Measurements from ENCODE around the gene SUPT6H. TPM values are rescaled to one million over a fixed set of nuclear protein-coding genes. Genes with fewer than 3 reads are reported as not detected.

The SUPT6H gene
- total RNA-seq, 5 donors from 2014 or later (not counting 1 experiment from before 2014, with no cell fraction given) = 89.2 to 129 (median 95.7) TPM

- DNase-seq = no peak
- no peak for ATAC-seq (replicated peaks in 1 of 4)
- CTCF ChIA-PET = no interaction called here
- peaks cover 0 to 6% (median 0%) of the 10 kb centered on the region in 3 donors for H3K4me1 Mint-ChIP-seq
- H3K36me3 Mint-ChIP-seq = peaks cover 54% of the 10 kb centered on the region
- no peak overlapping the region for H3K27ac Mint-ChIP-seq
- POLR2A ChIA-PET = no interaction called here
- no peak overlapping the region for H3K4me3 Mint-ChIP-seq
- Histone ChIP-seq H3K27ac (ENCODE audit: low read length) (no peak overlapping the region), H3K36me3 (ENCODE audit: control insufficient read depth in 2 of 2, extremely low read depth in 1 of 2, insufficient read depth in 1 of 2, low read length in 1 of 2) (peaks cover 22 to 76% of the 10 kb centered on the region in 2 donors), H3K4me3 (ENCODE audit: control insufficient read depth in 1 of 2, extremely low read depth in 1 of 2, low read length in 1 of 2) (no peak overlapping the region), H3K27me3 (replicated peaks in 1 of 2; ENCODE audit: control insufficient read depth in 2 of 2, extremely low read depth in 1 of 2, insufficient read depth in 2 of 2, low read length in 1 of 2) (no peaks in the 10 kb centered on the region), H3K4me1 (ENCODE audit: control insufficient read depth in 1 of 2, extremely low read depth in 1 of 2, insufficient read depth in 2 of 2, low read length in 2 of 2) (no peaks in the 10 kb centered on the region), H3K9me3 (no peaks in the 10 kb centered on the region)
- WGBS (ENCODE audit: insufficient coverage) = 100% methylated on average over 1 of the region's 4 CpGs
- no peaks in the 10 kb centered on the region for H3K27me3 Mint-ChIP-seq
- H3K9me3 Mint-ChIP-seq = no peaks in the 10 kb centered on the region
Observed at GRCh38 chr17:28626818-28627217, 35.2 kb upstream of the SUPT6H start.

DNA sequence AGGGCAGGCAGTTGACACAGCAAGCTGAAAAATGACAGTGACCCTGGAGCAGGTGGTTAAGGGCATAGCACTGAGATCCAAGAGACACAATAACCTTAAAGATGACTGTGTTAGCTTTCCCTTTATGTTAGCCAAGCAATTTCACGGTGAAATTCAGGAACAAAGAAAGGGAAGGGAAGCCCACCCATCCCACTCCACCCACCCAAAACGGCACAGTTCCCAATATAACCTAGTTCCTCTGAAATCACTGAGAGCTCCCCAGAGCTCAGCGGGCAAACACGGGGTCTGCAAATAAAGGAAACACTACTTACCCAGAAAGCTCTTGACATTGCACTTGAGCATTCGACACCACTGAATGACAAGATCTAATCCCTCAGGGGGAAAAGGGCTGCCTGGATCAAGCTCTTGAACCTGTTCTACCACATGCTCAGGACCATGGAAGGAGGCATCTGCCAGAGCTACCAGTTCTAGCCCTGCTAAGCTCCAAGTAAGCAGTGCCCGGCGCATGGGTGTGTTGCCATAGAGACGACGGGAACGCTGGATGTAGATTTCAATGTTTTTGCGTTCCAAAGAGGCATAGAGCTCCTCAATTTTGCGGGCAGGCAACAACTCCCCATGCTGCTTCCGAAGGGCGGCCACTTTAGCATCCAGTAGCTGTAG, 27.7 kb upstream of the SUPT6H start:
- Mint-ChIP-seq H3K4me1 (peaks cover 14 to 35% (median 23%) of the 10 kb centered on the region in 3 donors), H3K27ac (no peak overlapping the region), H3K27me3 (no peaks in the 10 kb centered on the region), H3K9me3 (no peaks in the 10 kb centered on the region), H3K36me3 (peaks cover 80% of the 10 kb centered on the region), H3K4me3 (no peak overlapping the region)
- H3K27ac ChIP-seq (ENCODE audit: low read length) = no peak overlapping the region
- no peaks in the 10 kb centered on the region for H3K9me3 ChIP-seq
- H3K4me1 ChIP-seq (ENCODE audit: control insufficient read depth in 1 of 2, extremely low read depth in 1 of 2, insufficient read depth in 2 of 2, low read length in 2 of 2) = peaks cover 0 to 6% of the 10 kb centered on the region in 2 experiments
- no peak overlapping the region for H3K4me3 ChIP-seq (ENCODE audit: control insufficient read depth in 1 of 2, extremely low read depth in 1 of 2, low read length in 1 of 2)
- ChIA-PET POLR2A (no interaction called here), CTCF (interaction anchor here in 1 of 2 donors (0.6 kb wide), 2 partner anchors 13 to 33 kb away, joined by 3 to 5 read pairs; no protein-coding TSS in a partner anchor)
- H3K36me3 ChIP-seq (ENCODE audit: control insufficient read depth in 2 of 2, extremely low read depth in 1 of 2, insufficient read depth in 1 of 2, low read length in 1 of 2) = peaks cover 39 to 95% of the 10 kb centered on the region in 2 donors
- DNase-seq = no peak
- 96% methylated on average over 13 of the region's 14 CpGs for WGBS (ENCODE audit: insufficient coverage)
- H3K27me3 ChIP-seq (replicated peaks in 1 of 2; ENCODE audit: control insufficient read depth in 2 of 2, extremely low read depth in 1 of 2, insufficient read depth in 2 of 2, low read length in 1 of 2) = no peaks in the 10 kb centered on the region
- ATAC-seq (replicated peaks in 1 of 4) = no peak

DNA sequence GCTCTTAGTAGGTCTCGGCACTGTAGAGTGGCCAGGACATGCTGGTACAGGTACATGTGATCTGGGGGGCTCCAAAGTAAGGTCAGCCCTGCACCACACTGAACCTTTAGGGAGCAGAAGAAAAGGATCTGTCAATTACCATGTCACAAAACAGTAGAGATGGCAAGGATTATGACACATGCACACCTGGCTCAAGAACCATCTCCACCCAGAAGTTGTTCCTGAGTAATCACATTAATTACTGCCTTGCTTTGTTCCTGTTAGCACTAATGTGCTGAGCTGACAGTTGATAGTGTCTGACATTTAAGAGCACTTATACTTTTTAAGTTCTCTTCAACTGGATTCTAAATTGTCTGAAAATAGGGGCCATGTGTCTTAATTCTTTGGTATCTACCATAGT, 26.5 kb upstream of the SUPT6H start:
- H3K9me3 ChIP-seq = no peaks in the 10 kb centered on the region
- H3K27me3 ChIP-seq (replicated peaks in 1 of 2; ENCODE audit: control insufficient read depth in 2 of 2, extremely low read depth in 1 of 2, insufficient read depth in 2 of 2, low read length in 1 of 2) = no peaks in the 10 kb centered on the region
- CTCF ChIA-PET = interaction anchor here in 1 of 2 donors (0.6 kb wide), 1 partner anchor 132 kb away, joined by 4 read pairs; no protein-coding TSS in a partner anchor
- H3K4me1 ChIP-seq (ENCODE audit: control insufficient read depth in 1 of 2, extremely low read depth in 1 of 2, insufficient read depth in 2 of 2, low read length in 2 of 2) = peaks cover 0 to 6% of the 10 kb centered on the region in 2 experiments
- Mint-ChIP-seq H3K9me3 (no peaks in the 10 kb centered on the region), H3K4me3 (no peak overlapping the region), H3K36me3 (peaks cover 89% of the 10 kb centered on the region), H3K4me1 (peaks cover 17 to 35% (median 25%) of the 10 kb centered on the region in 3 donors), H3K27me3 (no peaks in the 10 kb centered on the region), H3K27ac (no peak overlapping the region)
- no peak for ATAC-seq (replicated peaks in 1 of 4)
- no CpG with 5 or more reads among the region's 1 CpG for WGBS (ENCODE audit: insufficient coverage)
- H3K27ac ChIP-seq (ENCODE audit: low read length) = no peak overlapping the region
- H3K4me3 ChIP-seq (ENCODE audit: control insufficient read depth in 1 of 2, extremely low read depth in 1 of 2, low read length in 1 of 2) = no peak overlapping the region
- peaks cover 34 to 98% of the 10 kb centered on the region in 2 donors for H3K36me3 ChIP-seq (ENCODE audit: control insufficient read depth in 2 of 2, extremely low read depth in 1 of 2, insufficient read depth in 1 of 2, low read length in 1 of 2)
- POLR2A ChIA-PET = interaction anchor here in 1 of 2 donors (0.7 kb wide), 1 partner anchor 115 kb away, joined by 3 read pairs; no protein-coding TSS in a partner anchor
- no peak for DNase-seq

DNA sequence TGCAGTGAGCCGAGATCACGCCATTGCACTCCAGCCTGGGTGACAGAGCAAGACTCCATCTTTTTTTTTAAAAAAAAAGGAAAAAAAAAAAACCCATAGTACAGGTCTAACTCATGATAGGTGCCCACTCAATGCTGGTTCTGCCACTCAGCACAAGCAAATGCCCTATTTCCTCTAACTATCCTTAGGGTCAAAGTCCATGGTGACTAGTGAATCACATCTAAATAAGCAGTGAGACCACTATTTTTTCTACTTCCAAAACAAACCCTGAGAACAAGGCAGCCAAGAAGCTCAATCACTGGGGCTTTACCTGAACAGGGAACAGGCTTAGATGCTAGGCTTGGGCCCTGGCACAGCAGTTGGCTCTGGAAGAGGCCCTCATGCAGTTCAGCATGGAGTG, 20.4 kb upstream of the SUPT6H start:
- Mint-ChIP-seq H3K27ac (no peak overlapping the region), H3K27me3 (no peaks in the 10 kb centered on the region), H3K4me3 (no peak overlapping the region), H3K36me3 (peaks cover 44% of the 10 kb centered on the region), H3K9me3 (no peaks in the 10 kb centered on the region), H3K4me1 (peaks cover 46 to 49% (median 46%) of the 10 kb centered on the region in 3 donors)
- DNase-seq (no peak), ATAC-seq (replicated peaks in 1 of 4) (no peak)
- H3K27ac ChIP-seq (ENCODE audit: low read length) = no peak overlapping the region
- ChIA-PET CTCF (interaction anchor here in 1 of 2 donors (1.0 kb wide), 1 partner anchor 34 kb away, joined by 3 read pairs; no protein-coding TSS in a partner anchor), POLR2A (interaction anchor here (0.6 to 0.9 kb wide), 3 partner anchors 16 to 62 kb away, joined by 4 read pairs; no protein-coding TSS in a partner anchor)
- peaks cover 4 to 67% of the 10 kb centered on the region in 2 donors for H3K36me3 ChIP-seq (ENCODE audit: control insufficient read depth in 2 of 2, extremely low read depth in 1 of 2, insufficient read depth in 1 of 2, low read length in 1 of 2)
- H3K9me3 ChIP-seq = no peaks in the 10 kb centered on the region
- no peak overlapping the region for H3K4me3 ChIP-seq (ENCODE audit: control insufficient read depth in 1 of 2, extremely low read depth in 1 of 2, low read length in 1 of 2)
- peaks cover 22 to 27% of the 10 kb centered on the region in 2 experiments for H3K4me1 ChIP-seq (ENCODE audit: control insufficient read depth in 1 of 2, extremely low read depth in 1 of 2, insufficient read depth in 2 of 2, low read length in 2 of 2)
- H3K27me3 ChIP-seq (replicated peaks in 1 of 2; ENCODE audit: control insufficient read depth in 2 of 2, extremely low read depth in 1 of 2, insufficient read depth in 2 of 2, low read length in 1 of 2) = no peaks in the 10 kb centered on the region
- no CpG with 5 or more reads among the region's 2 CpGs for WGBS (ENCODE audit: insufficient coverage)

DNA sequence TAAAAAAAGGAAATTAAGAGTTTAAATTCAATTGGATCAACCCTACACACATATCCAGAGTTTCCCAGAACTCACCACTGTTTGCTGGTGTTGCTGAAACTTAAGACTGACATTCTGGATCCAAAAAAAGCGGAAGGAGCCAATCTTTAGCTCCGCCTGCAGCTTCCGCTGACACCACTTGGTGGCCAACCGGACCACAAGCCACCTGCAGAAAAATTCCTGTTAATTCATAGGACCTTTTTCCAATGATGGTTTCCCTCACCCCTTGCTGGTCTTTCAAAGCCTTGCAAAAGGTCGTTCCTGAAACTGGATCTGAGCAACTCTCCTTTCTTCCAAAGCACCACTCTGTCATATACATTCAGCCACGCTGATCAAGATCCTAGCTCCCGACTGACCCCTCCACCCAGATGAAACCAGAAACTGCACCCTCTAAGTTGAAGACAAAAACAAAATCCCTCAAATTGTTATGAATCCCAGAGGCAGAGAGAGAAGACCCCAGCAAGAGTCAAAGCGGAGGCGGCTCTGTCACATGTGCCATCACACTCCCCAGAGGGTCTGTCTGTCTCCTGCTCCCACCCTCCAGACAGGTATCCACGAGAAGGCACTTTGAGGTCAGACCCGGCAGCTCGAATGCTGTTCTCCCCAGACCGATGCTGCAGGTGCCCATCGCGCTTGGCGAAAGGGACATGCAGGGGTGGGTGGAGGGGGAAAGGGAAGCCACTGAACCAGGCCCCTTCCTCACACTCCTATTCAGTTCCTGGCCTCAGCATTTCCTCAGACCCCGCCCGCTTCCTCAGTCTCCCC, 17.8 kb upstream of the SUPT6H start:
- Histone ChIP-seq H3K4me1 (ENCODE audit: control insufficient read depth in 1 of 2, extremely low read depth in 1 of 2, insufficient read depth in 2 of 2, low read length in 2 of 2) (peaks cover 27 to 33% of the 10 kb centered on the region in 2 experiments), H3K4me3 (ENCODE audit: control insufficient read depth in 1 of 2, extremely low read depth in 1 of 2, low read length in 1 of 2) (peak overlapping the region; percentile 83 to 91), H3K27me3 (replicated peaks in 1 of 2; ENCODE audit: control insufficient read depth in 2 of 2, extremely low read depth in 1 of 2, insufficient read depth in 2 of 2, low read length in 1 of 2) (no peaks in the 10 kb centered on the region), H3K36me3 (ENCODE audit: control insufficient read depth in 2 of 2, extremely low read depth in 1 of 2, insufficient read depth in 1 of 2, low read length in 1 of 2) (peaks cover 4 to 53% of the 10 kb centered on the region in 2 donors), H3K27ac (ENCODE audit: low read length) (peak overlapping the region; percentile 46), H3K9me3 (no peaks in the 10 kb centered on the region)
- 1% methylated on average over 9 of the region's 18 CpGs for WGBS (ENCODE audit: insufficient coverage)
- no peaks in the 10 kb centered on the region for H3K9me3 Mint-ChIP-seq
- peaks cover 31% of the 10 kb centered on the region for H3K36me3 Mint-ChIP-seq
- peaks cover 39 to 48% (median 43%) of the 10 kb centered on the region in 3 donors for H3K4me1 Mint-ChIP-seq
- ChIA-PET POLR2A (interaction anchor here (0.5 to 1.0 kb wide), 2 partner anchors 18 to 266 kb away, joined by 3 to 9 read pairs; partner anchors contain the start of genes SDF2 (in 1 of the 2) and SUPT6H (in 1 of the 2)), CTCF (interaction anchor here in 1 of 2 donors (0.6 to 4.8 kb wide), 3 partner anchors 18 to 106 kb away, joined by 3 to 63 read pairs (median 5); partner anchors contain the start of genes SDF2 and SUPT6H)
- ATAC-seq (replicated peaks in 1 of 4) (no peak), DNase-seq (peak in 8 of 35 experiments; percentile 3 to 40 (median 10))
- peak overlapping the region; percentile 88 to 91 for H3K27ac Mint-ChIP-seq
- H3K4me3 Mint-ChIP-seq = peak overlapping the region; percentile 85 to 94 (median 92)
- no peaks in the 10 kb centered on the region for H3K27me3 Mint-ChIP-seq
